Psoas muscle (tissue), 8 donors: ENCODE measurements around the gene MRPL14. TPM values are rescaled to one million over a fixed set of nuclear protein-coding genes. Genes with fewer than 3 reads are reported as not detected.

ENCODE experiments used
- ATAC-seq, 4 donors: fragments of 200-7000 bp; cut with Tn5 transposase; one replicate each; pipeline ENCODE4 v1.9.1; 2020; ENCODE audit warnings: moderate library complexity in 3 of 4, mild to moderate bottlenecking in 2 of 4
- DNase-seq, 2 donors: peaks; one replicate each; pipeline ENCODE4 v3.0.0-alpha.2; 2020
- H3K27ac ChIP-seq: fragments of 200-600 bp; one replicate; pipeline ENCODE4 v1.8.0; 2022
- H3K27me3 ChIP-seq, 3 donors: fragments of 200-600 bp in 1 of 3; one replicate each; pipeline versions ENCODE4 v1.6.1 to v1.8.0; 2013 to 2022; ENCODE audit warnings: low read length in 2 of 3, mild to moderate bottlenecking in 2 of 3, moderate library complexity in 1 of 3; ENCODE audit not compliant: insufficient read depth in 3 of 3
- H3K36me3 ChIP-seq, 2 donors: fragments of 200-600 bp in 1 of 2; one replicate each; pipeline versions ENCODE4 v1.6.1 to v1.8.0; 2013 to 2022; ENCODE audit warnings: low read depth in 1 of 2, mild to moderate bottlenecking in 1 of 2, moderate library complexity in 1 of 2; ENCODE audit not compliant: insufficient read depth in 1 of 2
- H3K4me1 ChIP-seq: fragments of 200-600 bp; one replicate; pipeline ENCODE4 v1.8.0; 2022
- H3K4me3 ChIP-seq: fragments of 200-600 bp; one replicate; pipeline ENCODE4 v1.8.0; 2022; ENCODE audit warnings: mild to moderate bottlenecking
- H3K9me3 ChIP-seq: fragments of 200-600 bp; one replicate; pipeline ENCODE4 v1.8.0; 2022
- WGBS, 3 donors: extraction: QIAGEN DNeasy Blood & Tissue Kit; methylation state at CpG; one replicate each; pipeline versions ENCODE4 v1.1.6 to v1.1.7; 2013; 5-methylcytosine and 5-hydroxymethylcytosine counted together
- intact Hi-C, 2 donors: fragments of 100-400 bp; cut with DNase I; formaldehyde crosslinking; loops; one replicate each; pipeline versions ENCODE4 v1.11.0 to v1.14.2; 2022
- polyA plus RNA-seq, 3 donors: library from polyadenylated mRNA; stranded (reverse); fragments of 200-250 nt; gene quantifications; one replicate each; pipeline ENCODE4 v1.2.3, GENCODE V29; 2013
- total RNA-seq, 4 donors: library from RNA; stranded (reverse); fragmentation: NEBNext Ultra II Directional in 2 of 4; extraction: Animal tissue kit (Norgen Biotek cat#: 25700) in 2 of 4; gene quantifications; one replicate each; pipeline versions ENCODE4 v1.2.1 to v1.2.4, GENCODE V29; 2021 to 2023
- TF ChIP-seq, protein P1 (sequence below): fragments of 200-600 bp; IDR thresholded peaks from one replicate; pipeline ENCODE4 v1.8.0; 2022; ENCODE audit warnings: antibody characterized with exemption
- donor health status: healthy with polysubstance abuse.
- donor health status: DM: no; HTN: no; CAD: no; lungs with moderate emphysema.
- donor health status: Bipolar disorder and iron deficiency.
- donor health status: healthy.
- donor health status: DM: yes; HTN: yes; CAD: no.
- donor health status: DM: no; HTN: no; CAD: no.
- donor health status: DM: no; HTN: no; CAD: no.
- donor health status: DM: yes; HTN: yes; CAD: no.

The MRPL14 gene
- total and polyA plus RNA-seq, 7 donors: 62.3 to 308 (median 166) TPM

DNA sequence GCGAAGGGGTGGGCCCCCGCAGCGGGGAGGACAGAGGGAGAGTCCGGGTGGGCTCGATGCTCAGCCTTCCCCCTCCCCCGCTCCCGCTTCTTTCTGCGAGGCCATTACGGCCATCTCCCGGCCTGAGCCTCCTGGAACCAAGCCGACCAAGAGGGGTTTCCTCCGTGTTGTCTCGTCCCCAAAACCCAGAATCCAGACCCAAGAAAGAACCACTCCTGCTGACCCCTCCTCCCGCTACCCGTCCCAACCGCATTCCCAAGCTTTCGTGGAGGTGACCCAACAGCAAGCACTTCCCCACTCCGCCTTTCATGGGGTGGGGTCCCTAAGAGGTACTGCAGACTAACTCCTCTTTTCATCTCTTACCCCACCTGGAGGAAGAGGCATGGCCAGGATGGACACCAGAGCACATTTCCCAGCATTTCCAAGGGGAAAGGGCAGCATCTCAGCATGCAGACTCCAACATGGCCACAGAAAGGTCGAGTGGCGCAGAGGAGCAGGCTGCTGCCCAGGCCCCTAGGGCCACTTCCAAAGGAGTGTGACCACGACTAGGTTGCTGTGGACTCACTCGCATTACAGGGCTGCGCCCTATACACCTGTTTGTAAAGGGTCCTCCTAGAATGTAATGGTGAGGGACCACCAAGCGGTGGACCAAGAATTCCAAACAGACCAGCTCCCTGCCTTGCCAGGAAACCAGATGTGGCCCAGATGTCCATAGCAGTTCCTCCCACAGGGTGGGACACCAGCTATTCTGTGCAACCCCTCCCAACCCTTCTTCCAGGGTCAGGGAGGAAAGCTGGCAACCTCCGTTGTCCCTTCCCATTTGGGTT is 53.4 kb downstream of the MRPL14 start:
- peak overlapping the region; percentile 90 for H3K27ac ChIP-seq
- ATAC-seq: peak; percentile 66 to 72 (median 70)
- H3K4me3 ChIP-seq: peak overlapping the region; percentile 72
- no peak for DNase-seq
- H3K9me3 ChIP-seq: no peaks in the 10 kb centered on the region
- peaks cover 26% of the 10 kb centered on the region for H3K4me1 ChIP-seq
- no peaks in the 10 kb centered on the region for H3K36me3 ChIP-seq
- H3K27me3 ChIP-seq: no peaks in the 10 kb centered on the region
- intact Hi-C loops: loop anchor here (1.0 to 10.0 kb wide), 5 partner anchors 72 to 439 kb away; partner anchors contain the start of gene MAD2L1BP (in 1 of the 2)
- WGBS, 3 donors: 11 to 19% (median 19%) methylated on average over 18 to 25 of the region's 25 CpGs
- TF ChIP-seq, protein P1, sequence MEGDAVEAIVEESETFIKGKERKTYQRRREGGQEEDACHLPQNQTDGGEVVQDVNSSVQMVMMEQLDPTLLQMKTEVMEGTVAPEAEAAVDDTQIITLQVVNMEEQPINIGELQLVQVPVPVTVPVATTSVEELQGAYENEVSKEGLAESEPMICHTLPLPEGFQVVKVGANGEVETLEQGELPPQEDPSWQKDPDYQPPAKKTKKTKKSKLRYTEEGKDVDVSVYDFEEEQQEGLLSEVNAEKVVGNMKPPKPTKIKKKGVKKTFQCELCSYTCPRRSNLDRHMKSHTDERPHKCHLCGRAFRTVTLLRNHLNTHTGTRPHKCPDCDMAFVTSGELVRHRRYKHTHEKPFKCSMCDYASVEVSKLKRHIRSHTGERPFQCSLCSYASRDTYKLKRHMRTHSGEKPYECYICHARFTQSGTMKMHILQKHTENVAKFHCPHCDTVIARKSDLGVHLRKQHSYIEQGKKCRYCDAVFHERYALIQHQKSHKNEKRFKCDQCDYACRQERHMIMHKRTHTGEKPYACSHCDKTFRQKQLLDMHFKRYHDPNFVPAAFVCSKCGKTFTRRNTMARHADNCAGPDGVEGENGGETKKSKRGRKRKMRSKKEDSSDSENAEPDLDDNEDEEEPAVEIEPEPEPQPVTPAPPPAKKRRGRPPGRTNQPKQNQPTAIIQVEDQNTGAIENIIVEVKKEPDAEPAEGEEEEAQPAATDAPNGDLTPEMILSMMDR: peak; percentile 14

DNA sequence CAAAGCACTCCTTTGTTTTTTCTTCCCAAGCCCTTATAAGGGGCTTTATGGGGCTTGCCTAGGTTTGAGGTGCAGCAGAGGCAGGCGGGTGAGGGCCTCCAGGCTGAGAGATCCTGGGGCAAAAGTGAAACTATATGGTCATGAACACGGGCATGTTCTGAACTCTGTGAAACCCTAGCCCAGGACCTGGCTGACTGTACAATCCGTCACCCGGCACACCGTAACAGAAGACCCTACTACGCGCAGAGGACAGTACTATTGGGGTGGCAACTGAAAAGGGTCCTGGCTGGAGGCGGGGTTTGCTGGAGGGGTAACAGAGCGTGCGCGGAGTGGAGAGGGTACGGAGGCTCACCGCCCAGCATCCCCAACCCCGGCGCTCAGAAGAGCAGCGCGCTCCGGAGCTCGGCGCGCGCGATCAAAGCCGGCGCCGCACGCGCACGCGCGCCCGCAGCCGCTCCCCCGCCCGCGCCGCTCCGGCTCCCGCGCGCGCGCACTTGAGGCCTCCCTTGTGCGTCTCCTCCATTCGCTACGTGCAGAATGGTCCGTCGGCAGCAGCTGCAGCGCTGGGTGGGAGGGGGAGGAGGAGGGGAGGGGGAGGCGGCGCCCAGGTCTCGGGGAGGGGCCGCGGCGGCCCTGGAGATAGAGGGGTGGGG is 54.2 kb downstream of the MRPL14 start:
- H3K4me1 ChIP-seq: peaks cover 26% of the 10 kb centered on the region
- no peaks in the 10 kb centered on the region for H3K27me3 ChIP-seq
- TF ChIP-seq, protein P1: no peak
- ATAC-seq (peak; percentile 70 to 79 (median 72)), DNase-seq (peak; percentile 85 to 89)
- H3K36me3 ChIP-seq: no peaks in the 10 kb centered on the region
- H3K4me3 ChIP-seq: peak overlapping the region; percentile 72
- H3K9me3 ChIP-seq: no peaks in the 10 kb centered on the region
- peak overlapping the region; percentile 90 for H3K27ac ChIP-seq
- intact Hi-C loops: loop anchor here (5.0 to 10.0 kb wide), 3 partner anchors 71 to 438 kb away; partner anchors contain the start of gene MAD2L1BP (in 1 of the 2)
- WGBS, 3 donors: 2 to 6% (median 6%) methylated on average over 17 to 51 of the region's 55 CpGs

GRCh38 chr6:44072452-44072958 is 54.7 kb downstream of the MRPL14 start:
- DNase-seq (no peak), ATAC-seq (no peak)
- WGBS, 3 donors: 80 to 90% (median 80%) methylated on average over 4 of the region's 4 CpGs
- intact Hi-C loops: loop anchor here (5.0 to 10.0 kb wide), 3 partner anchors 70 to 438 kb away; partner anchors contain the start of gene MAD2L1BP (in 1 of the 2)
- TF ChIP-seq, protein P1: no peak
- H3K36me3 ChIP-seq: no peaks in the 10 kb centered on the region
- H3K27me3 ChIP-seq: no peaks in the 10 kb centered on the region
- H3K27ac ChIP-seq: peak overlapping the region; percentile 90
- peaks cover 26% of the 10 kb centered on the region for H3K4me1 ChIP-seq
- H3K4me3 ChIP-seq: peak overlapping the region; percentile 72
- no peaks in the 10 kb centered on the region for H3K9me3 ChIP-seq

DNA sequence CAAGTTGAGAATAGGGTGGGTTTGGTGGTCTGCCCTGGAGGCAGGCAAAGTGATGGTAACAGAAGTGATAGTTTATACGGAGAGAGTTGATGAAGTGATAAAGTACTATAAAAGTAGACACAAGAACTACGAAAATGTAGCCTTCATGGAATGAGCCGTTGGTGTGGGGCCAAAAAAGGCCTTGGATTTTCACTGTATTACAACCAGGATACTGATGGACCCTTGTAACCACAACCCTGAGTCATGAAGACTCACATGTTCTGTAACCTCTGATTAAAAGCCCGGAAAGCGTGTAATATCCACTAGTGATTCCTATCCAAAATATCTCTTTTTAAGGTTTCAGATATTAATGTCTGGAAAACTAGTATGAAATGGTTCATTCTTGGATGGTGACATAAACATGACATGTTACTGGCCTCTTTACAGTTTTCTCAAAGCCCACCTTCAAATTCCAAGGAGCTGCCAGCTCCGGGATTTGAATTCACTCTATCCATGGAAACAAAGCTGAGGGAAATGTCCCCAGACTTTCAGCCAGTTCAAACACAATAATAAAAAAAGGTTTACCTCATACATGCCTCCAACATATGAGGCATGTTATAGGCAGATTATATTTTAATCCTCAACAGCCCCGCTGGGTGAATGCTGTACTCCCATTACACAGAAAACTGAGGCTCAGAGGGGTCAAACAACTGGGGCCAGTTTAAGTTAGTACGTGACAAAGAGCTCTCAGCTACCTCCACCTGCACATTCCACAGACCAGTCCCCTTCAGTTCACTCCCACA is 55.4 kb downstream of the MRPL14 start:
- ATAC-seq (no peak), DNase-seq (no peak)
- Histone ChIP-seq H3K27ac (peak overlapping the region; percentile 90), H3K36me3 (no peaks in the 10 kb centered on the region), H3K9me3 (no peaks in the 10 kb centered on the region), H3K4me1 (peaks cover 24% of the 10 kb centered on the region), H3K27me3 (no peaks in the 10 kb centered on the region), H3K4me3 (no peak overlapping the region)
- TF ChIP-seq, protein P1: no peak
- 75 to 83% (median 78%) methylated on average over 8 of the region's 8 CpGs for WGBS, 3 donors
- intact Hi-C loops: loop anchor here (5.0 to 10.0 kb wide), 3 partner anchors 70 to 437 kb away; partner anchors contain the start of gene MAD2L1BP (in 1 of the 2)
